WTC11 (cell line): ENCODE data around the gene PICK1.

Experiments used
- ATF1 ChIP-seq: sonication (generic); formaldehyde crosslinking; IDR thresholded peaks from 2 replicates; pipeline ENCODE4 v1.8.1; 2023; ENCODE audit warnings: mild to moderate bottlenecking, moderate library complexity, missing genetic modification reagents
- ESRRA ChIP-seq: sonication (generic); formaldehyde crosslinking; IDR thresholded peaks from 2 replicates; pipeline ENCODE4 v1.8.1; 2022; ENCODE audit warnings: mild to moderate bottlenecking, missing genetic modification reagents, borderline replicate concordance
- FOXK1 ChIP-seq: sonication (generic); formaldehyde crosslinking; IDR thresholded peaks from 2 replicates; pipeline ENCODE4 v1.8.0; 2022; ENCODE audit warnings: mild to moderate bottlenecking, moderate library complexity, missing genetic modification reagents
- GABPB1 ChIP-seq: sonication (generic); formaldehyde crosslinking; IDR thresholded peaks from 2 replicates; pipeline ENCODE4 v1.8.1; 2023; ENCODE audit warnings: mild to moderate bottlenecking, missing genetic modification reagents
- HMGA2 ChIP-seq: fragments of 250-450 bp; sonication (Bioruptor Pico); IDR thresholded peaks from 2 replicates; pipeline ENCODE4 v1.4.0; 2021; ENCODE audit warnings: mild to moderate bottlenecking, moderate library complexity
- NR1H2 ChIP-seq: sonication (generic); formaldehyde crosslinking; IDR thresholded peaks from 2 replicates; pipeline ENCODE4 v1.9.0; 2021; ENCODE audit warnings: mild to moderate bottlenecking, moderate library complexity, missing genetic modification reagents
- NR3C1 ChIP-seq: sonication (generic); formaldehyde crosslinking; conservative IDR thresholded peaks from 2 replicates; pipeline ENCODE4 v1.8.1; 2023; ENCODE audit warnings: low read depth, mild to moderate bottlenecking, missing genetic modification reagents
- SMAD3 ChIP-seq: sonication (generic); formaldehyde crosslinking; IDR thresholded peaks from 2 replicates; pipeline ENCODE4 v1.8.0; 2022; ENCODE audit warnings: missing genetic modification reagents, mild to moderate bottlenecking, borderline replicate concordance
- ZNF317 ChIP-seq: sonication (generic); formaldehyde crosslinking; IDR thresholded peaks from 2 replicates; pipeline ENCODE4 v1.8.1; 2023; ENCODE audit warnings: low read depth, mild to moderate bottlenecking, moderate library complexity, missing genetic modification reagents, borderline replicate concordance
- TF ChIP-seq, protein P1 (sequence below): fragments of 200-600 bp; IDR thresholded peaks from 2 replicates; pipeline ENCODE4 v1.8.0; 2022; ENCODE audit warnings: antibody characterized with exemption
- TF ChIP-seq, protein P2 (sequence below): sonication (generic); formaldehyde crosslinking; IDR thresholded peaks from 2 replicates; pipeline ENCODE4 v1.8.1; 2023; ENCODE audit warnings: mild to moderate bottlenecking, missing genetic modification reagents, moderate library complexity
- TF ChIP-seq, protein P3 (sequence below): sonication (generic); formaldehyde crosslinking; IDR thresholded peaks from 2 replicates; pipeline ENCODE4 v1.8.1; 2023; ENCODE audit warnings: mild to moderate bottlenecking, missing genetic modification reagents, moderate library complexity
- TF ChIP-seq, protein P4 (sequence below): sonication (generic); formaldehyde crosslinking; IDR thresholded peaks from 2 replicates; pipeline ENCODE4 v1.8.0; 2023; ENCODE audit warnings: mild to moderate bottlenecking, missing genetic modification reagents
- TF ChIP-seq, protein P5 (sequence below): sonication (generic); formaldehyde crosslinking; IDR thresholded peaks from 2 replicates; pipeline ENCODE4 v1.8.0; 2022; ENCODE audit warnings: mild to moderate bottlenecking, missing genetic modification reagents

DNA sequence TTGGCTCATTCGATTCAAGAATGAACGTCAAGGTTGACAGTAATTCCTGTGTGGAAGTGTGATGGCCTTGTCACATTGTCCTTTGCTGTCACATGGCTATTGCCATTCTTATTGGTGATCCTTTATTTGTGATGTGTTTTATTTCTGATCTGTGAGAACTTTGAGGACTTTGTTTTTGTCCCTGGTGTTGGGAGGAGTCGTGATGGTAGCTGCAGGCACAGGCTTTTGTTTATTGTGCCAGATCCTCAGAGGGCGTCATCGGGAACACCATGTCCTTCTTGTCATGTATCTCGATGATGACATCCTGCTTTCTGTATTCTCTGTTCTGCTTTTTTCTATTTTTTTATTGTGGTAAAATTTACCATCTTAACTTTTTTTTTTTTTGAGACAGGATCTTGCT is 5.6 kb downstream of the PICK1 start:
- no peak for TF ChIP-seq ZNF317 (CRISPR knock-in tag)
- no peak for TF ChIP-seq FOXK1 (CRISPR knock-in tag)
- TF ChIP-seq, protein P1, sequence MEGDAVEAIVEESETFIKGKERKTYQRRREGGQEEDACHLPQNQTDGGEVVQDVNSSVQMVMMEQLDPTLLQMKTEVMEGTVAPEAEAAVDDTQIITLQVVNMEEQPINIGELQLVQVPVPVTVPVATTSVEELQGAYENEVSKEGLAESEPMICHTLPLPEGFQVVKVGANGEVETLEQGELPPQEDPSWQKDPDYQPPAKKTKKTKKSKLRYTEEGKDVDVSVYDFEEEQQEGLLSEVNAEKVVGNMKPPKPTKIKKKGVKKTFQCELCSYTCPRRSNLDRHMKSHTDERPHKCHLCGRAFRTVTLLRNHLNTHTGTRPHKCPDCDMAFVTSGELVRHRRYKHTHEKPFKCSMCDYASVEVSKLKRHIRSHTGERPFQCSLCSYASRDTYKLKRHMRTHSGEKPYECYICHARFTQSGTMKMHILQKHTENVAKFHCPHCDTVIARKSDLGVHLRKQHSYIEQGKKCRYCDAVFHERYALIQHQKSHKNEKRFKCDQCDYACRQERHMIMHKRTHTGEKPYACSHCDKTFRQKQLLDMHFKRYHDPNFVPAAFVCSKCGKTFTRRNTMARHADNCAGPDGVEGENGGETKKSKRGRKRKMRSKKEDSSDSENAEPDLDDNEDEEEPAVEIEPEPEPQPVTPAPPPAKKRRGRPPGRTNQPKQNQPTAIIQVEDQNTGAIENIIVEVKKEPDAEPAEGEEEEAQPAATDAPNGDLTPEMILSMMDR = no peak
- no peak for TF ChIP-seq HMGA2 (CRISPR knock-in tag)
- no peak for TF ChIP-seq NR3C1 (CRISPR knock-in tag)
- TF ChIP-seq, protein P2, sequence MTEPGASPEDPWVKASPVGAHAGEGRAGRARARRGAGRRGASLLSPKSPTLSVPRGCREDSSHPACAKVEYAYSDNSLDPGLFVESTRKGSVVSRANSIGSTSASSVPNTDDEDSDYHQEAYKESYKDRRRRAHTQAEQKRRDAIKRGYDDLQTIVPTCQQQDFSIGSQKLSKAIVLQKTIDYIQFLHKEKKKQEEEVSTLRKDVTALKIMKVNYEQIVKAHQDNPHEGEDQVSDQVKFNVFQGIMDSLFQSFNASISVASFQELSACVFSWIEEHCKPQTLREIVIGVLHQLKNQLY (CRISPR knock-in tag) = no peak
- no peak for TF ChIP-seq NR1H2
- TF ChIP-seq, protein P3, sequence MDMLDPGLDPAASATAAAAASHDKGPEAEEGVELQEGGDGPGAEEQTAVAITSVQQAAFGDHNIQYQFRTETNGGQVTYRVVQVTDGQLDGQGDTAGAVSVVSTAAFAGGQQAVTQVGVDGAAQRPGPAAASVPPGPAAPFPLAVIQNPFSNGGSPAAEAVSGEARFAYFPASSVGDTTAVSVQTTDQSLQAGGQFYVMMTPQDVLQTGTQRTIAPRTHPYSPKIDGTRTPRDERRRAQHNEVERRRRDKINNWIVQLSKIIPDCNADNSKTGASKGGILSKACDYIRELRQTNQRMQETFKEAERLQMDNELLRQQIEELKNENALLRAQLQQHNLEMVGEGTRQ (CRISPR knock-in tag) = no peak
- TF ChIP-seq, protein P4, sequence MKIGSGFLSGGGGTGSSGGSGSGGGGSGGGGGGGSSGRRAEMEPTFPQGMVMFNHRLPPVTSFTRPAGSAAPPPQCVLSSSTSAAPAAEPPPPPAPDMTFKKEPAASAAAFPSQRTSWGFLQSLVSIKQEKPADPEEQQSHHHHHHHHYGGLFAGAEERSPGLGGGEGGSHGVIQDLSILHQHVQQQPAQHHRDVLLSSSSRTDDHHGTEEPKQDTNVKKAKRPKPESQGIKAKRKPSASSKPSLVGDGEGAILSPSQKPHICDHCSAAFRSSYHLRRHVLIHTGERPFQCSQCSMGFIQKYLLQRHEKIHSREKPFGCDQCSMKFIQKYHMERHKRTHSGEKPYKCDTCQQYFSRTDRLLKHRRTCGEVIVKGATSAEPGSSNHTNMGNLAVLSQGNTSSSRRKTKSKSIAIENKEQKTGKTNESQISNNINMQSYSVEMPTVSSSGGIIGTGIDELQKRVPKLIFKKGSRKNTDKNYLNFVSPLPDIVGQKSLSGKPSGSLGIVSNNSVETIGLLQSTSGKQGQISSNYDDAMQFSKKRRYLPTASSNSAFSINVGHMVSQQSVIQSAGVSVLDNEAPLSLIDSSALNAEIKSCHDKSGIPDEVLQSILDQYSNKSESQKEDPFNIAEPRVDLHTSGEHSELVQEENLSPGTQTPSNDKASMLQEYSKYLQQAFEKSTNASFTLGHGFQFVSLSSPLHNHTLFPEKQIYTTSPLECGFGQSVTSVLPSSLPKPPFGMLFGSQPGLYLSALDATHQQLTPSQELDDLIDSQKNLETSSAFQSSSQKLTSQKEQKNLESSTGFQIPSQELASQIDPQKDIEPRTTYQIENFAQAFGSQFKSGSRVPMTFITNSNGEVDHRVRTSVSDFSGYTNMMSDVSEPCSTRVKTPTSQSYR (CRISPR knock-in tag) = no peak
- no peak for TF ChIP-seq ATF1 (CRISPR knock-in tag)
- TF ChIP-seq, protein P5, sequence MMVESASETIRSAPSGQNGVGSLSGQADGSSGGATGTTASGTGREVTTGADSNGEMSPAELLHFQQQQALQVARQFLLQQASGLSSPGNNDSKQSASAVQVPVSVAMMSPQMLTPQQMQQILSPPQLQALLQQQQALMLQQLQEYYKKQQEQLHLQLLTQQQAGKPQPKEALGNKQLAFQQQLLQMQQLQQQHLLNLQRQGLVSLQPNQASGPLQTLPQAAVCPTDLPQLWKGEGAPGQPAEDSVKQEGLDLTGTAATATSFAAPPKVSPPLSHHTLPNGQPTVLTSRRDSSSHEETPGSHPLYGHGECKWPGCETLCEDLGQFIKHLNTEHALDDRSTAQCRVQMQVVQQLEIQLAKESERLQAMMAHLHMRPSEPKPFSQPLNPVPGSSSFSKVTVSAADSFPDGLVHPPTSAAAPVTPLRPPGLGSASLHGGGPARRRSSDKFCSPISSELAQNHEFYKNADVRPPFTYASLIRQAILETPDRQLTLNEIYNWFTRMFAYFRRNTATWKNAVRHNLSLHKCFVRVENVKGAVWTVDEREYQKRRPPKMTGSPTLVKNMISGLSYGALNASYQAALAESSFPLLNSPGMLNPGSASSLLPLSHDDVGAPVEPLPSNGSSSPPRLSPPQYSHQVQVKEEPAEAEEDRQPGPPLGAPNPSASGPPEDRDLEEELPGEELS (CRISPR knock-in tag) = no peak
- TF ChIP-seq ESRRA (CRISPR knock-in tag) = no peak
- TF ChIP-seq SMAD3 (CRISPR knock-in tag) = no peak
- TF ChIP-seq GABPB1 = no peak
